ENCODE results near the gene ZG16B. TPM values are rescaled to one million over a fixed set of nuclear protein-coding genes. Genes with fewer than 3 reads are reported as not detected.

Gene ZG16B
- total and polyA plus RNA-seq, 2 of the 8 experiments (the other 6 are each of a cell fraction or from before 2014, with no cell fraction given): 0.11 TPM; not detected in 1

DNA sequence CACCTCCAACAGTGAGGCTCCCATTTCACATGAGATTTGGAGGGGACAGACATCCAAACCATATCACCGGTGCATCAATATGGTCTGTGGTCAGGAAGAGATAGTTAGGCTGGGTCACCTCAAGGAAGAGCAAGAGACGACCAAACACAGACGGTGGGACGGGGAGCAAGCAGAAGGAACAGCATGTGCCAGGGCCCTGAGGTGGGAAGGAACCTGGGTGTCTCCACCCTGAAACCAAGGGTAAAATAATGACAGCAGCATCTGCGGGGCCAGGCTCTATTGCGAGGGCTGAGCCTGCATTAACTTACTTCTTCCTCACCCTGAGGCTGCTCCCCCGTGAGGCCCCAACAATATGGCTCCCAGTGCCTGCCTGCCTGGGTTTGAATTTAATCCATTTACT lies 21.9 kb upstream of the ZG16B start (continued):
- TF ChIP-seq CTBP2 (IDR thresholded peaks at IDR 0.05; ENCODE audit: borderline replicate concordance, insufficient read depth, insufficient read length, low read length): no peak
- TF ChIP-seq JUN (IDR thresholded peaks at IDR 0.05; ENCODE audit: low read depth, low read length): no peak
- no peak for TF ChIP-seq RBBP5 (IDR thresholded peaks at IDR 0.05; ENCODE audit: borderline replicate concordance, low read depth, low read length)
- TF ChIP-seq CHD2 (IDR thresholded peaks at IDR 0.05; ENCODE audit: low read length): no peak
- no peak for TF ChIP-seq JUND (IDR thresholded peaks at IDR 0.05; ENCODE audit: low read length)
- TF ChIP-seq YY1 (IDR thresholded peaks at IDR 0.05; ENCODE audit: low read depth, low read length): no peak

Measured in H1 (cell line).